ENCODE results near the gene ZFP57.

DNA sequence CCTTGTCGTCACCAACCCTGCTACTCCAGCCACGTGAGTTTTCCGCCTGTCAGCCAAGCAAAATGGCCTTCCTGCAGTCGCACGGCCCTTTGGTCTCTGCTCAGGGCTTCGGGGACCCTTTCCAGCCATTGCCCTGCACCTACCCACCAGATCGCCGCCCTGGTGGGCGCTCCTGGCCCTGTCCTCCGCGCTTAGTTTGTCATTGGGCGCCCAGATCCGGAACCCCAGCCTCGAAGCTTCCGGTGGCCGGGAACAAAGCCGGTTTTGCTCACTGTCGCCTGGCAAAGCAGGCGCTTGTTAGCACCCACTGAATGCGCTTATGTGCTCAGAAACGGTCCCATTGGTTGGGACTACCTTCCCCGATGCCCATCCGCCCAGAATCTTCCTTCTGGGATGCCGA lies 536 bp downstream of the ZFP57 start:
- TF ChIP-seq, protein P1, sequence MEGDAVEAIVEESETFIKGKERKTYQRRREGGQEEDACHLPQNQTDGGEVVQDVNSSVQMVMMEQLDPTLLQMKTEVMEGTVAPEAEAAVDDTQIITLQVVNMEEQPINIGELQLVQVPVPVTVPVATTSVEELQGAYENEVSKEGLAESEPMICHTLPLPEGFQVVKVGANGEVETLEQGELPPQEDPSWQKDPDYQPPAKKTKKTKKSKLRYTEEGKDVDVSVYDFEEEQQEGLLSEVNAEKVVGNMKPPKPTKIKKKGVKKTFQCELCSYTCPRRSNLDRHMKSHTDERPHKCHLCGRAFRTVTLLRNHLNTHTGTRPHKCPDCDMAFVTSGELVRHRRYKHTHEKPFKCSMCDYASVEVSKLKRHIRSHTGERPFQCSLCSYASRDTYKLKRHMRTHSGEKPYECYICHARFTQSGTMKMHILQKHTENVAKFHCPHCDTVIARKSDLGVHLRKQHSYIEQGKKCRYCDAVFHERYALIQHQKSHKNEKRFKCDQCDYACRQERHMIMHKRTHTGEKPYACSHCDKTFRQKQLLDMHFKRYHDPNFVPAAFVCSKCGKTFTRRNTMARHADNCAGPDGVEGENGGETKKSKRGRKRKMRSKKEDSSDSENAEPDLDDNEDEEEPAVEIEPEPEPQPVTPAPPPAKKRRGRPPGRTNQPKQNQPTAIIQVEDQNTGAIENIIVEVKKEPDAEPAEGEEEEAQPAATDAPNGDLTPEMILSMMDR (IDR thresholded peaks at IDR 0.05), result no peak
- TF ChIP-seq POLR2A (IDR thresholded peaks at IDR 0.05) (no peak), POLR2AphosphoS5 (IDR thresholded peaks at IDR 0.05) (no peak), EP300 (IDR thresholded peaks at IDR 0.05) (no peak)

Measured in gastroesophageal sphincter (tissue), 3 donors.